Natural killer cell (primary cell): ENCODE results near the gene TBXA2R. TPM values are rescaled to one million over a fixed set of nuclear protein-coding genes. Genes with fewer than 3 reads are reported as not detected.

Experiments
- ATAC-seq, 3 donors: fragments of 150-1000 bp in 2 of 3; fragments of 200-7000 bp in 1 of 3; cut with Tn5 transposase; 1 replicate in 1 of 3; 2 replicates in 2 of 3; pipeline ENCODE4 v1.10.0; 2021; ENCODE audit warnings: mild to moderate bottlenecking in 2 of 3, moderate library complexity in 2 of 3
- DNase-seq, 2 donors: peaks; one replicate each; pipeline versions ENCODE4 v3.0.0 to v3.0.0-alpha.2; 2013 to 2021; ENCODE audit warnings: mixed read lengths in 1 of 2
- H3K27ac ChIP-seq: one replicate; pipeline ENCODE4 v1.5.1; 2013; ENCODE audit warnings: mild to moderate bottlenecking, low read length
- H3K27me3 ChIP-seq: one replicate; pipeline ENCODE4 v1.6.1; 2013; ENCODE audit warnings: low read length; ENCODE audit not compliant: control insufficient read depth, insufficient read depth
- H3K36me3 ChIP-seq: one replicate; pipeline ENCODE4 v1.6.1; 2013; ENCODE audit warnings: low read length; ENCODE audit not compliant: control insufficient read depth, insufficient read depth
- H3K4me1 ChIP-seq: one replicate; pipeline ENCODE4 v1.6.1; 2013; ENCODE audit warnings: low read length; ENCODE audit not compliant: control insufficient read depth, insufficient read depth
- H3K4me3 ChIP-seq: one replicate; pipeline ENCODE4 v1.5.1; 2013; ENCODE audit warnings: low read length
- H3K9me3 ChIP-seq: one replicate; pipeline ENCODE4 v1.6.1; 2013; ENCODE audit warnings: low read length; ENCODE audit not compliant: control insufficient read depth, insufficient read depth
- H3K27ac Mint-ChIP-seq, 2 donors: one replicate each; pipeline ENCODE4 v1.8.0; 2022; ENCODE audit warnings: mild to moderate bottlenecking in 2 of 2, mixed read lengths in 2 of 2, moderate library complexity in 1 of 2
- H3K27me3 Mint-ChIP-seq, 2 donors: one replicate each; pipeline ENCODE4 v1.8.0; 2022; ENCODE audit warnings: low read depth in 2 of 2, mixed read lengths in 2 of 2
- H3K36me3 Mint-ChIP-seq: one replicate; pipeline ENCODE4 v1.8.0; 2022; ENCODE audit warnings: mixed read lengths
- H3K4me1 Mint-ChIP-seq, 2 donors: one replicate each; pipeline ENCODE4 v1.8.0; 2022; ENCODE audit warnings: mixed read lengths in 2 of 2
- H3K4me3 Mint-ChIP-seq: one replicate; pipeline ENCODE4 v1.8.0; 2022; ENCODE audit warnings: mild to moderate bottlenecking, moderate library complexity, mixed read lengths
- H3K9me3 Mint-ChIP-seq, 2 donors: one replicate each; pipeline ENCODE4 v1.8.0; 2022; ENCODE audit warnings: mixed read lengths in 2 of 2
- WGBS: methylation state at CpG from one replicate; pipeline ENCODE4 v1.1.7; 2013; ENCODE audit warnings: missing lambda C conversion rate; ENCODE audit not compliant: insufficient coverage; 5-methylcytosine and 5-hydroxymethylcytosine counted together
- intact Hi-C: fragments of 100-400 bp; cut with micrococcal nuclease; formaldehyde crosslinking; loops from one replicate; pipeline ENCODE4 v1.14.2; 2022
- total RNA-seq, 4 donors: library from RNA; stranded (reverse); fragments of 120-200 nt in 1 of 4; gene quantifications; one replicate each; pipeline versions ENCODE4 v1.2.3 to v1.2.4, GENCODE V29; 2013 to 2022
- TF ChIP-seq, protein P1 (sequence below): fragments of 200-600 bp; IDR thresholded peaks from one replicate; pipeline ENCODE4 v1.8.0; 2022; ENCODE audit warnings: antibody characterized with exemption

The TBXA2R gene
- total RNA-seq, 3 donors from 2014 or later (not counting 1 experiment from before 2014, with no cell fraction given), result 1.4 to 2.1 (median 2.1) TPM

DNA sequence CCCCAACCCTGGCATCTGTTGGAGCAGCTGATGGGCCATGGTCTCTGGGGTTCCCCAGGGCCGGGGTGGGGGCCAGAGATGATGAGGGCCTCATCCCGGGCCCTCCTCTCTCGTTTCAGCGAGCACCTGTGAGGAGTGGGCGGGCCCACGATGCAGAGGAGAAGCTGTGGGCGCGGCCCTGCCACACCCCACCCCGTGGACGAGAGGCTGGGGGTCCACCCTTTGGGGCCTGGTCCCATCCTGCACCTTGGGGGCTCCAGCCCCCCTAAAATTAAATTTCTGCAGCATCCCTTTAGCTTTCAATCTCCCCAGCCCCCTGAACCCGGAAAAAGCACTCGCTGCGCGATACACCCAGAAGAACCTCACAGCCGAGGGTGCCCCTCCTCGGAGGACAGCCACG lies 28.3 kb downstream of the TBXA2R start:
- Mint-ChIP-seq H3K9me3 (no peaks in the 10 kb centered on the region), H3K36me3 (no peaks in the 10 kb centered on the region), H3K4me3 (no peak overlapping the region), H3K27ac (no peak overlapping the region), H3K4me1 (peaks cover 0 to 10% of the 10 kb centered on the region in 2 donors), H3K27me3 (no peaks in the 10 kb centered on the region)
- TF ChIP-seq, protein P1, sequence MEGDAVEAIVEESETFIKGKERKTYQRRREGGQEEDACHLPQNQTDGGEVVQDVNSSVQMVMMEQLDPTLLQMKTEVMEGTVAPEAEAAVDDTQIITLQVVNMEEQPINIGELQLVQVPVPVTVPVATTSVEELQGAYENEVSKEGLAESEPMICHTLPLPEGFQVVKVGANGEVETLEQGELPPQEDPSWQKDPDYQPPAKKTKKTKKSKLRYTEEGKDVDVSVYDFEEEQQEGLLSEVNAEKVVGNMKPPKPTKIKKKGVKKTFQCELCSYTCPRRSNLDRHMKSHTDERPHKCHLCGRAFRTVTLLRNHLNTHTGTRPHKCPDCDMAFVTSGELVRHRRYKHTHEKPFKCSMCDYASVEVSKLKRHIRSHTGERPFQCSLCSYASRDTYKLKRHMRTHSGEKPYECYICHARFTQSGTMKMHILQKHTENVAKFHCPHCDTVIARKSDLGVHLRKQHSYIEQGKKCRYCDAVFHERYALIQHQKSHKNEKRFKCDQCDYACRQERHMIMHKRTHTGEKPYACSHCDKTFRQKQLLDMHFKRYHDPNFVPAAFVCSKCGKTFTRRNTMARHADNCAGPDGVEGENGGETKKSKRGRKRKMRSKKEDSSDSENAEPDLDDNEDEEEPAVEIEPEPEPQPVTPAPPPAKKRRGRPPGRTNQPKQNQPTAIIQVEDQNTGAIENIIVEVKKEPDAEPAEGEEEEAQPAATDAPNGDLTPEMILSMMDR, result no peak
- H3K4me3 ChIP-seq, result no peak overlapping the region
- intact Hi-C loops, result no loop called here
- ATAC-seq (no peak), DNase-seq (no peak)
- H3K9me3 ChIP-seq, result no peaks in the 10 kb centered on the region
- H3K27me3 ChIP-seq, result no peaks in the 10 kb centered on the region
- no peak overlapping the region for H3K27ac ChIP-seq
- peaks cover 14% of the 10 kb centered on the region for H3K4me1 ChIP-seq
- WGBS, result 89% methylated on average over 17 of the region's 17 CpGs
- H3K36me3 ChIP-seq, result no peaks in the 10 kb centered on the region

- Histone ChIP-seq H3K27ac (no peak overlapping the region), H3K4me3 (no peak overlapping the region), H3K27me3 (no peaks in the 10 kb centered on the region), H3K4me1 (peaks cover 17% of the 10 kb centered on the region), H3K36me3 (no peaks in the 10 kb centered on the region), H3K9me3 (no peaks in the 10 kb centered on the region)
- Mint-ChIP-seq H3K27ac (no peak overlapping the region), H3K36me3 (no peaks in the 10 kb centered on the region), H3K4me3 (no peak overlapping the region), H3K9me3 (no peaks in the 10 kb centered on the region), H3K27me3 (no peaks in the 10 kb centered on the region), H3K4me1 (peaks cover 0 to 10% of the 10 kb centered on the region in 2 donors)
- 98% methylated on average over 60 of the region's 60 CpGs for WGBS
- DNase-seq (no peak), ATAC-seq (no peak)
- TF ChIP-seq, protein P1, result no peak
- intact Hi-C loops, result no loop called here
Measured at GRCh38 chr19:3577723-3578344, 28.8 kb downstream of the TBXA2R start.

DNA sequence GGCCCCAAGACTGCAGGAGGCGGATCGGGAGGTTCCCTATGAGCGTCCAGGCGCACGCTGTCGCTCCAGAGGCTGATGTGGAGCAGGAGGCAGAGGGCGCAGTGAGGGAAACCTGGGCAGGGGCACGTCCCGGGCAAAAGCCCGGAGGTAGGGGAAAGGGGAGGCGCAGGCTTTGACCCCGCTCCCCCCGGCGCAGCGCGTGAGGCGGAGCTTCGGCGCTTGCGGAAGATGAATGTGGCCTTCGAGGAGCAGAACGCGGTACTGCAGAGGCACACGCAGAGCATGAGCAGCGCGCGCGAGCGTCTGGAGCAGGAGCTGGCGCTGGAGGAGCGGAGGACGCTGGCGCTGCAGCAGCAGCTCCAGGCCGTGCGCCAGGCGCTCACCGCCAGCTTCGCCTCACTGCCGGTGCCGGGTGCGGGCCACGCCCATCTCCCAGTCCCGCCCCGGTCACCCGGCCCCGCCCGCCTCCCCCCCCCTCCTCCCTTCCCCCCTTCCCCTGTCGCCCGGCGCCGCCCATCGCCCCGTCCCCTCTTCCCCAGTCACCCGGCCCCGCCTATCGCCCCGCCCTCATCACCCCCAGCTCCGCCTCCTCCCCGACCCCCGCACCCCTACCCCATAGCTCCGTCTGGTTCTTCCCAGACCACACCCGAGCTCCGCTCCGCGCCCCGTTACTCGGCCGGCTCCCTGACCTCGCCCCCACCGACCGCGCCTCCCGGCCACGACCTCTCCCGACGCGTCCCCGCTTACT lies 29.8 kb downstream of the TBXA2R start:
- peaks cover 7 to 19% of the 10 kb centered on the region in 2 donors for H3K4me1 Mint-ChIP-seq
- intact Hi-C loops, result no loop called here
- Histone ChIP-seq H3K36me3 (no peaks in the 10 kb centered on the region), H3K4me3 (no peak overlapping the region), H3K27ac (no peak overlapping the region), H3K4me1 (peaks cover 22% of the 10 kb centered on the region), H3K27me3 (no peaks in the 10 kb centered on the region), H3K9me3 (no peaks in the 10 kb centered on the region)
- H3K27ac Mint-ChIP-seq, result no peak overlapping the region
- TF ChIP-seq, protein P1, result no peak
- WGBS, result 87% methylated on average over 61 of the region's 78 CpGs
- no peak for ATAC-seq
- no peak overlapping the region for H3K4me3 Mint-ChIP-seq
- DNase-seq, result no peak
- H3K36me3 Mint-ChIP-seq, result no peaks in the 10 kb centered on the region
- no peaks in the 10 kb centered on the region for H3K27me3 Mint-ChIP-seq
- H3K9me3 Mint-ChIP-seq, result no peaks in the 10 kb centered on the region
